Measurements from ENCODE around the gene PCNA.

- no peak for TF ChIP-seq CTCF (IDR thresholded peaks at IDR 0.05)
- TF ChIP-seq EP300 (IDR thresholded peaks at IDR 0.05), result no peak
These were observed 27.3 kb upstream of the PCNA start for GRCh38 chr20:5146871-5147592.
